CD14-positive monocyte (primary cell): Measurements from ENCODE around the gene BAD. TPM values are rescaled to one million over a fixed set of nuclear protein-coding genes. Genes with fewer than 3 reads are reported as not detected.

Experiments
- DNase-seq, 3 donors: peaks; one replicate each; pipeline ENCODE4 v3.0.0-alpha.2; 2011 to 2022
- H2AFZ ChIP-seq: 2 replicates; pipeline ENCODE4 v1.6.0; 2012; ENCODE audit warnings: mild to moderate bottlenecking, low read depth, low read length, inconsistent platforms; ENCODE audit not compliant: insufficient read depth, poor library complexity, severe bottlenecking
- H3K27ac ChIP-seq, 2 donors: 1 replicate in 1 of 2; 2 replicates in 1 of 2; pipeline ENCODE4 v1.5.1; 2012 to 2013; ENCODE audit warnings: low read length in 2 of 2, control low read depth in 1 of 2, inconsistent platforms in 1 of 2, low read depth in 1 of 2, mild to moderate bottlenecking in 1 of 2
- H3K27me3 ChIP-seq, 2 donors: one replicate each; pipeline versions ENCODE4 v1.6.0 to v1.6.1; 2011 to 2013; ENCODE audit warnings: low read length in 2 of 2; ENCODE audit not compliant: control insufficient read depth in 2 of 2, insufficient read depth in 2 of 2
- H3K36me3 ChIP-seq, 2 donors: replicated peaks in 1 of 2; 1 replicate in 1 of 2; 2 replicates in 1 of 2; pipeline versions ENCODE4 v1.5.1 to v1.6.1; 2012 to 2013; ENCODE audit warnings: low read length in 2 of 2, control low read depth in 1 of 2, inconsistent platforms in 1 of 2, mild to moderate bottlenecking in 1 of 2; ENCODE audit not compliant: insufficient read depth in 2 of 2, control insufficient read depth in 1 of 2
- H3K4me1 ChIP-seq, 2 donors: 1 replicate in 1 of 2; 2 replicates in 1 of 2; pipeline versions ENCODE4 v1.5.1 to v1.6.1; 2012 to 2013; ENCODE audit warnings: low read length in 2 of 2, control low read depth in 1 of 2, inconsistent platforms in 1 of 2, mild to moderate bottlenecking in 1 of 2, moderate library complexity in 1 of 2; ENCODE audit not compliant: insufficient read depth in 2 of 2, control insufficient read depth in 1 of 2
- H3K4me2 ChIP-seq: replicated peaks from 2 replicates; pipeline ENCODE3; 2012; ENCODE audit warnings: low read length, moderate library complexity, mild to moderate bottlenecking; ENCODE audit not compliant: poor library complexity, severe bottlenecking; ENCODE audit errors: extremely low read depth
- H3K4me3 ChIP-seq, 3 experiments: fragments of 200-600 bp in 1 of 3; sonication (generic) in 1 of 3; replicated peaks in 1 of 3; 1 replicate in 2 of 3; 2 replicates in 1 of 3; pipeline ENCODE4 v1.5.1; 2011 to 2013; ENCODE audit warnings: low read length in 3 of 3, mild to moderate bottlenecking in 3 of 3, control low read depth in 2 of 3, low read depth in 2 of 3, inconsistent platforms in 1 of 3, moderate library complexity in 1 of 3
- H3K79me2 ChIP-seq: 2 replicates; pipeline ENCODE4 v1.6.0; 2012; ENCODE audit warnings: mild to moderate bottlenecking, control low read depth, inconsistent platforms, low read length, moderate library complexity; ENCODE audit not compliant: insufficient read depth
- H3K9ac ChIP-seq: 2 replicates; pipeline ENCODE4 v1.6.0; 2017; ENCODE audit warnings: low read length, mild to moderate bottlenecking; ENCODE audit not compliant: insufficient read depth, poor library complexity, severe bottlenecking
- H3K9me3 ChIP-seq, 2 donors: replicated peaks in 1 of 2; 1 replicate in 1 of 2; 2 replicates in 1 of 2; pipeline versions ENCODE4 v1.5.1 to v1.6.1; 2012 to 2013; ENCODE audit warnings: low read length in 2 of 2, control low read depth in 1 of 2; ENCODE audit not compliant: control insufficient read depth in 1 of 2, insufficient read depth in 1 of 2
- H4K20me1 ChIP-seq: 2 replicates; pipeline ENCODE4 v1.6.0; 2012; ENCODE audit warnings: mild to moderate bottlenecking, low read length, control low read depth, moderate library complexity; ENCODE audit not compliant: insufficient read depth
- H3K27ac Mint-ChIP-seq, 7 donors: one replicate each; pipeline ENCODE4 v1.8.0; 2020; ENCODE audit warnings: mild to moderate bottlenecking in 7 of 7, mixed read lengths in 7 of 7, moderate library complexity in 6 of 7, inconsistent platforms in 2 of 7
- H3K27me3 Mint-ChIP-seq, 3 donors: one replicate each; pipeline ENCODE4 v1.8.0; 2021 to 2022; ENCODE audit warnings: low read depth in 3 of 3, mild to moderate bottlenecking in 3 of 3, mixed read lengths in 3 of 3, moderate library complexity in 3 of 3, inconsistent platforms in 1 of 3
- H3K36me3 Mint-ChIP-seq, 2 donors: one replicate each; pipeline ENCODE4 v1.8.0; 2020; ENCODE audit warnings: mixed read lengths in 2 of 2, inconsistent platforms in 1 of 2, mild to moderate bottlenecking in 1 of 2
- H3K4me1 Mint-ChIP-seq: one replicate; pipeline ENCODE4 v1.8.0; 2020; ENCODE audit warnings: mild to moderate bottlenecking, mixed read lengths
- H3K4me3 Mint-ChIP-seq, 2 donors: one replicate each; pipeline ENCODE4 v1.8.0; 2020; ENCODE audit warnings: mild to moderate bottlenecking in 2 of 2, mixed read lengths in 2 of 2, moderate library complexity in 1 of 2
- H3K9me3 Mint-ChIP-seq, 7 donors: one replicate each; pipeline ENCODE4 v1.8.0; 2020 to 2022; ENCODE audit warnings: mixed read lengths in 7 of 7, mild to moderate bottlenecking in 6 of 7, moderate library complexity in 6 of 7, inconsistent platforms in 2 of 7
- WGBS: methylation state at CpG from one replicate; pipeline ENCODE4 v1.1.5; 2013; ENCODE audit warnings: missing lambda C conversion rate; ENCODE audit not compliant: insufficient coverage; 5-methylcytosine and 5-hydroxymethylcytosine counted together
- intact Hi-C, 2 donors: fragments of 100-400 bp; cut with micrococcal nuclease; formaldehyde crosslinking; loops; one replicate each; pipeline versions ENCODE4 v1.15.0 to v1.15.1; 2023
- polyA plus RNA-seq, 3 donors: library from polyadenylated mRNA; depleted of rRNA in 1 of 3; unstranded in 2 of 3; stranded (reverse) in 1 of 3; fragments of 300-500 nt in 2 of 3; fragments of >200 nt in 1 of 3; fragmentation: Illumina TruSeq in 2 of 3; gene quantifications; 1 replicate in 2 of 3; 2 replicates in 1 of 3; pipeline ENCODE4 v1.2.3, GENCODE V29; 2012 to 2021
- TF ChIP-seq, protein P1 (sequence below): fragments of 200-600 bp; IDR thresholded peaks from one replicate; pipeline ENCODE4 v1.8.0; 2022; ENCODE audit warnings: antibody characterized with exemption, mild to moderate bottlenecking

Gene BAD
- polyA plus RNA-seq, 3 donors = 21.1 to 63.2 (median 48.7) TPM

- Histone ChIP-seq H3K36me3 (peaks cover 91 to 95% of the 10 kb centered on the region in 2 donors), H4K20me1 (peaks cover 7% of the 10 kb centered on the region), H3K9me3 (no peaks in the 10 kb centered on the region), H3K27me3 (no peaks in the 10 kb centered on the region), H3K4me1 (no peaks in the 10 kb centered on the region), H3K27ac (no peak overlapping the region), H2AFZ (no peak overlapping the region), H3K4me3 (no peak overlapping the region), H3K79me2 (no peaks in the 10 kb centered on the region), H3K9ac (no peak overlapping the region), H3K4me2 (no peak overlapping the region)
- DNase-seq = no peak
- Mint-ChIP-seq H3K4me1 (no peaks in the 10 kb centered on the region), H3K27ac (peak overlapping the region in 4 of 7 donors; percentile 10 to 66 (median 59)), H3K4me3 (peak overlapping the region in 1 of 2 donors; percentile 54), H3K36me3 (peaks cover 63 to 89% of the 10 kb centered on the region in 2 donors), H3K27me3 (peaks cover 0 to 1% (median 0%) of the 10 kb centered on the region in 3 donors), H3K9me3 (peaks cover 0 to 4% (median 0%) of the 10 kb centered on the region in 7 donors)
- WGBS = 100% methylated on average over 3 of the region's 6 CpGs
- intact Hi-C loops = no loop called here
- TF ChIP-seq, protein P1, sequence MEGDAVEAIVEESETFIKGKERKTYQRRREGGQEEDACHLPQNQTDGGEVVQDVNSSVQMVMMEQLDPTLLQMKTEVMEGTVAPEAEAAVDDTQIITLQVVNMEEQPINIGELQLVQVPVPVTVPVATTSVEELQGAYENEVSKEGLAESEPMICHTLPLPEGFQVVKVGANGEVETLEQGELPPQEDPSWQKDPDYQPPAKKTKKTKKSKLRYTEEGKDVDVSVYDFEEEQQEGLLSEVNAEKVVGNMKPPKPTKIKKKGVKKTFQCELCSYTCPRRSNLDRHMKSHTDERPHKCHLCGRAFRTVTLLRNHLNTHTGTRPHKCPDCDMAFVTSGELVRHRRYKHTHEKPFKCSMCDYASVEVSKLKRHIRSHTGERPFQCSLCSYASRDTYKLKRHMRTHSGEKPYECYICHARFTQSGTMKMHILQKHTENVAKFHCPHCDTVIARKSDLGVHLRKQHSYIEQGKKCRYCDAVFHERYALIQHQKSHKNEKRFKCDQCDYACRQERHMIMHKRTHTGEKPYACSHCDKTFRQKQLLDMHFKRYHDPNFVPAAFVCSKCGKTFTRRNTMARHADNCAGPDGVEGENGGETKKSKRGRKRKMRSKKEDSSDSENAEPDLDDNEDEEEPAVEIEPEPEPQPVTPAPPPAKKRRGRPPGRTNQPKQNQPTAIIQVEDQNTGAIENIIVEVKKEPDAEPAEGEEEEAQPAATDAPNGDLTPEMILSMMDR = no peak
Measured at GRCh38 chr11:64260147-64260708, 24.2 kb downstream of the BAD start.

- intact Hi-C loops = no loop called here
- H3K4me3 Mint-ChIP-seq = peak overlapping the region in 1 of 2 donors; percentile 54
Measured at GRCh38 chr11:64259533-64260067, 24.9 kb downstream of the BAD start.

More at GRCh38 chr11:64259533-64260067, 24.9 kb downstream of the BAD start:
- H3K27me3 Mint-ChIP-seq = peaks cover 0 to 1% (median 0%) of the 10 kb centered on the region in 3 donors
- Histone ChIP-seq H3K79me2 (no peaks in the 10 kb centered on the region), H3K4me2 (no peak overlapping the region), H2AFZ (no peak overlapping the region), H3K9me3 (no peaks in the 10 kb centered on the region), H3K4me1 (no peaks in the 10 kb centered on the region), H3K4me3 (no peak overlapping the region), H3K27me3 (no peaks in the 10 kb centered on the region), H4K20me1 (peaks cover 8% of the 10 kb centered on the region), H3K27ac (no peak overlapping the region), H3K36me3 (peaks cover 92 to 96% of the 10 kb centered on the region in 2 donors), H3K9ac (no peak overlapping the region)
- TF ChIP-seq, protein P1 = no peak
- peak overlapping the region in 4 of 7 donors; percentile 10 to 59 (median 17) for H3K27ac Mint-ChIP-seq
- DNase-seq = peak in 1 of 3 donors; percentile 66
- H3K36me3 Mint-ChIP-seq = peaks cover 68 to 93% of the 10 kb centered on the region in 2 donors
- no peaks in the 10 kb centered on the region for H3K4me1 Mint-ChIP-seq
- H3K9me3 Mint-ChIP-seq = peaks cover 0 to 4% (median 0%) of the 10 kb centered on the region in 7 donors
- 95% methylated on average over 2 of the region's 4 CpGs for WGBS
